H54 (cell line): Measurements from ENCODE around the gene PUS3.
A peak's percentile ranks its signal among the peaks of the same experiment; 100 is the strongest.
"Not testable (repeated sequence)": the region's sequence is repeated elsewhere in the genome, so short reads cannot be mapped to it uniquely, and the experiment has no call there.

ENCODE experiments used
- DNase-seq: peaks from one replicate; pipeline ENCODE4 v3.0.0; 2011; ENCODE audit warnings: low spot score, mixed read lengths; ENCODE audit not compliant: insufficient read length
- FAIRE-seq: peaks from 3 replicates; lab custom pipeline; 2011; peaks lifted over from hg19 to GRCh38; lab: Jason Lieb, UNC
- POLR2A ChIP-seq: IDR thresholded peaks from 2 replicates; pipeline ENCODE4 v1.6.1; 2011; ENCODE audit warnings: low read depth, mild to moderate bottlenecking, low read length

Gene PUS3

DNA sequence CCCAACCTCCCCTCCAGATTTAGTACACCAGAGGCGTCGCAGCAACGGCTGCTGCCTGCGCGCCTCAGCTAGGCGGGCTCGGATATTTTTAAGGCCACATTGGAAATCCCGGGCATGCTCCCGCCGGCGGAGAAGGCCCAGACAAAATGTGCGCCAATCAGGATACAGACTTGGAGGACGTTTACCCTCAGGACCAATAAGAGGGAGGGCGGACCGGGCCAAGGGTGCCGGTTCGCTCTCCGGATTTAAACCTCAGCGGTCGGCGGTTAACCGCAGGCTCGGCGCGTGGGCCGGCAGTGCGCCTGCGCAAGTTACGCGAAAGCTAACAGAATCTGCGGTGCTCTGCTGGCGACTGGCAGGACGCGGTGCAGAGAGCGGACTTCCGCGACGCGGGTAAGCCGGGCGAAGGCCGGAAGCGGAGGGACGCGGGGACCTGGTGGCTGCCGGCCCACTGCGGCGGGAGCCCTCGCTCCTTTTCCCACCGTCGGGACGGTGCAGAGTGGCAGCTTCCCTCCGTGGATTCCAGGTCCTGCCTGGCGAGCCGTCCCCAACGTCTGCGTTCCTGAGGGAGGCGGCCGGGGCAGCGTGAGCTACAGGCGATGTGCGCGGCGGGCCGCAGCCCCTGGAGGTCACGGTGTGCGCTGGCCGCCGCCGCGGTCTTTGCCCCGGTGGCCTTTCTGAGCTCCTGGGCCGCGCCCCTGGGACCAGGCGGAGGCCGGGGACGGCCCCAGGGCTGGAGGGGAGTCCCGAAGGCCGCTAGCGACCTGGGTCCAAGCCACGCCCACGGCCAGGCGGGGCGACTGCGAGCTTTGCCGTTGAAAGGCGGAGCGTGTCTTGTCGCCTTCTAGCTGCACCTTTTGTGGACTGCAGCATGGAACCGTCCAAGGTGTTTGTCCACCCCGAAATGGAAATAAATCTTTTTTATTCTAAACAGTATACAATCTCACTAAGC is 15.4 kb downstream of the PUS3 start, which contains the start of gene HYLS1:
HYLS1 (plus strand) TSS at position 296 of the 952 bp plus-strand sequence. CDS start 11,701 bp downstream, outside the sequence.
- peak; percentile 83 for FAIRE-seq
- peak; percentile 55 for DNase-seq
- peak; percentile 60 for TF ChIP-seq POLR2A

DNA sequence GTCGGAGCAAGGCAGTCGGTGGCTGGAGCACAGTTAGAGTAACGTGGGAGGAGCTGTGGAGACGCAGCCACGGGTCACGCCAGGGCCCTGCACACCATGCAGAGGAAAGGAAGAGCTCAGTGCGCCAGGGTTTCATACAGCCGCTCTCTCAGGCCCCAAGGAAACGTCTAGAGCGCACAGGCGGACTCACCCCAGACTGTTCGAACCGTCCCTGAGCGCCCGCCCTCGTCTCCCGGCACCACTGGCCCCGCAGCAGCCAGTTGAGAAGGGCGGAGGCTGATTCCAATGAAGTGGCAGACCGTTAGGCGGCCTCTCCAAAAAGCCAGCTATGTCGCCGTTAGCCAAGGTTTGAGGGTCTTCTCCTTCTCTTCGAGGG is 16.0 kb downstream of the PUS3 start:
- TF ChIP-seq POLR2A, result no peak
- no peak for FAIRE-seq
- no peak for DNase-seq

DNA sequence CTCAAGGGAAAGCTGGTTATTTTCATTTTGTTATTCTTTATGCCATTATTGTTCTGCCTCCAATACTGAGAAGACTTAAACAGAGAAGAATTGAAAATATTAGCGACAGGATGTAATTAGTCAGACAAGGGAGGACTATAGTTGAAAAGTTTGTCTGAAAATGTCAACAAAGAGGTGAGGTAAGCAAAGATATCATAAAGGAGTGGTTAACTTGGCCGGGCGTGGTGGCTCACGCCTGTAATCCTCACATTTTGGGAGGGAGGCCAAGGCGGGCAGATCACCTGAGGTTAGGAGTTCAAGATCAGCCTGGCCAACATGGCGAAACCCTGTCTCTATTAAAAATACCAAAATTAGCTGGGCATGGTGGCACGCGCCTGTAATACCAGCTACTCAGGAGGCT is 19.6 kb downstream of the PUS3 start:
- no peak for TF ChIP-seq POLR2A
- DNase-seq (no peak), FAIRE-seq (no peak)

DNA sequence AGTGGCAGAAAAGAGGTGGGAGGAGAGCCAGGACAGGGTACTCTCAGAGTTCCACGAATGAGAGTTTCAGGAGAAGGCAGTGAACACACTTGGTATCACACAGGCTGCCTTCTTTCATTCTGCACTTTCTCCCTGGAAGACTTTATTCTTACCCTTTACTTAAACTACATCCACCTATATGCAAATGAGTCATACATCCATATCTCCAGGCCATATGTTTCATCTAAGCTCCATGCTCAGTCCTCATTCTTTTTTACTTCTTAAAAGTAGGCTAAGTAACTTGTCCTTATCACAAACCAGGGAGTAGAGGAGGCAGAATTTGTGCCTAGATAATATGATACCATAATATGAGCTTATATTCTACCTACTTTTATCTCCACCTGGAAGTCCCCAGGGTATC is 21.7 kb downstream of the PUS3 start:
- no peak for TF ChIP-seq POLR2A
- FAIRE-seq, result no peak
- DNase-seq, result no peak

DNA sequence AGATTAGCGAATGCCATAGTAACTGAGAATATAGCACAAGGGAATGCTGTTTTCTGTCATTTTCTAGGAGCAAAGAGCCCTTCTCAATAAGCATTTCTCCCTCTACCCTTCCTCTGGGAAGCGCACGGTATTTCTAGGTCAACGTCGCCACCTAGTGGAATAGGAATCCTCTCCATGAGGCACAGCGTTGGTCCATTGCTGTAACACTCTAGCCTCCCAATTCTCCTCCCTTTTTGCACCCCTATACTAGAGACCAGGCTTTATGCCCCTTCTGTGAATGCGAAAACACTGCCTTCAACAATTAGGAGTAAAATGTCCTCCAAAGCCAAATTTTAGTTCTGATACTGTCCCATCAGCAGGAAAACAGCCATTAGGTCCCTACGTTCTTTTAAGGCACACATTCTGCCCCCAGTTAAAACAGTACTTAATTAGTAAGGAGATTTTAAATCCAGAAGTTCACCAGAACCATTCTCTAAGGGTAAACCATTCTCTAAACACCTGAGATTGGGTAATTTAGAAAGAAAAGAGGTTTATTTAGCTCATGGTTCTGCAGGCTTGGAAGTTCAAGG is 28.4 kb downstream of the PUS3 start:
- no peak for TF ChIP-seq POLR2A
- FAIRE-seq (peak; percentile 48), DNase-seq (peak; percentile 38)

DNA sequence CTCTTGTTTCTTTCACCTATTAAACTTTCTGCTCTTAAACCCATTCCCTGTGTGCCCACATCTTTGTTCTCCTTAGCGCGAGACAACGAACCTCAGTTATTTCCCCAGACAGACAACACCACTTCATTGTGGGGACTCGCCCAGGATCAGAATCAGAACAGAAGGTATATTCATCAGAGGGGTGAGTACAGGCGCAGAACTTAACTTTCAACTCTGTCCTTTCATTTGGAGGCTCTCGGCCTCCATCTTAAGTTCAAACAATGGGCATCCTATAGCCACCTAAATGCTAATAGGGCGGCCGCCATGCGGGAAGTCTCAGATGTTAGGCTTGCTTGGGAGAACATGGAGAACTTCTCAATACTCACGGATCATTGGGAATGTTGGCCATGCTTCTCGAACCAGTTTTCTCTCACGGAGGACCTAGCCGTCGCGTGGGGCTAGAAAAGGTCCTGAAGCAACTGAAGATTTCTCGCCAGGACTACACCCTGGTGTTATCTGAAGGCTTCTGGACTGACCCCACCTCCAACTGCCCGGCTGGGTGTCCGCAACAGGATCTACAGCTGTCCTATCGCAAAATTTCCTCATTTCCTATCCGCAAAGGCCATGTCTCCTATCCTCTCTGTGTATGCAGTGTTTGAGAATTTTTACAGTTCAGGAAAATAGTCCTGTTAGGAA is 29.0 kb downstream of the PUS3 start:
- no peak for FAIRE-seq

DNA sequence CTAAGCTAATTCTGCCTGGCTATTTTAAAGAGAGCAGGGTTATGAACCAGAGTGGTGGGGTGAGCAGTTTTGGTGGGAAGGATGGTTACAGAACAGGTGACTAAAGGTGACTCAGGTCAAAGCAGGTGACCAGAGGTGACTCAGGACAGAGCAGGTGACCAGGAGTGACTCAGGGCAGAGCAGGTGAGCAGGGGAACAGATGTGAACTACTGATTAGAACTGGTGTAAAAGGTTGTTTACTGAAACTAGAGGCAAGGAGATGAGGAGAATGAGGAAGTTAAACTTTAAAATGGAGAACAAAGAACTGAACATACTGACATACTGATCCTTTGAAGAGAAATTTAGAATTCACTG is 30.9 kb downstream of the PUS3 start:
- no peak for TF ChIP-seq POLR2A
- FAIRE-seq (no peak), DNase-seq (no peak)

More for the DNA sequence above, 29.0 kb downstream of the PUS3 start:
- DNase-seq, result no peak
- no peak for TF ChIP-seq POLR2A

DNA sequence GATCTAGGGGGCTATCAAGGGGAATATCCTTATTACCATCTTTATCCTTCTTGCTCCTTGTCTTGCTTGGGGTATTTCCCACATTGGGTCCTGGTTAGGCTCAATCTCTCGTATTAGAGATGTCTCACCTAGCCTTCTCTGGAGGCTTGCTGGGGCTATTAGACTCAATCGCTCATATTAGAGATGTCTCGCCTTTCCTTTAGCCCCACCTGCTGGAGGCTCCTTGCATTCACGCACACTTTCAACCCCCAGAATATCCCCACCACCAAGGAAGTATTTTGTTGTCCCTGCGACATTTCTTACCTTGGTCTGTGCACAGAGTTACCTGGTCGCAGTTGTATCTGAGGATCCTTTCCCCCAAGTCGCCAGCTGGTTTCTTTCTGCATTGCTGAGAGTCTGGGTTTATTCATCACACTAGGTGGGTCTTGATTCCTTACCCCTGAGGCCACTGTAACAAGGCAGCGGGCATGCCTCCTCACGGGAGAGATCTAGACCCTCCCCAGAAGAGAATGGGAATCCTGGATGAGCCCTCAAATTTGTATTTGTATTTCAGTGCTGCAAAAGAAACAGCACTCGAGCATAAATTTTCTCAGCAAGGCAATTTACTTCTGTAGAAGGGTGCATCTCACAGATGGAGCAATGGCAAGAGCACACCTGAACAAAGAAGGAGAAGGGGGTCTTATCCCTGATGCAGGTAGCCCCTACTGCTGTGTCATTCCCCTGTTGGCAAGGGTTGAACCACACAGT is 31.4 kb downstream of the PUS3 start:
- no peak for TF ChIP-seq POLR2A
- DNase-seq (no peak), FAIRE-seq (no peak)

DNA sequence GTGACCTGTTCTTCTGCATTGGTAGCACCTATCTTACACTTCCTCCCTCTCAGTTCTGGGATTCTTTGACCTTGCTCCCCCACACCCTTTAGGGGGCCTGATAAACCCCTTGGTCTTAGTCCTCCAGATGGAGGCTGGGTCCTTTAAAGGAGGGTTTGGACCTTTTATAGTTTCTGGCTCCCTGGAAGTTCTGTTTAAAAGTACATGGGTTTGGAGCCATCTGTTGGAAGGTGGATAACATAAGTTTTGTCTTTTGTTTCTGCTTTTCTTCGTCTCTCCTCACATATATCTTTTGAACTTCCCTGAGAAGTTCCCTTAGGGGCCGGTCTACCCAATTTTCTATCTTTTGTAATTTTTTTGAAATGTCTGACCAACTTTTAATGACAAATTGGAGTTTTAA is 33.5 kb downstream of the PUS3 start:
- DNase-seq (no peak), FAIRE-seq (no peak)
- TF ChIP-seq POLR2A, result no peak

DNA sequence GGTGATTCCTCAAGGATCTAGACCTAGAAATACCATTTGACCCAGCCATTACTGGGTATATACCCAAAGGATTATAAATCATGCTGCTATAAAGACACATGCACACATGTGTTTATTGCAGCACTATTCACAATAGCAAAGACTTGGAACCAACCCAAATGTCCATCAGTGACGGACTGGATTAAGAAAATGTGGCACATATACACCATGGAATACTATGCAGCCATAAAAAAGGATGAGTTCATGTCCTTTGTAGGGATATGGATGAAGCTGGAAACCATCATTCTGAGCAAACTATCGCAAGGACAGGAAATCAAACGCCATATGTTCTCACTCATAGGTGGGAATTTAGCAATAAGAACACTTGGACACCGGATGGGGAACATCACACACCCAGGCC is 37.7 kb downstream of the PUS3 start:
- not testable (repeated sequence) for DNase-seq, FAIRE-seq

DNA sequence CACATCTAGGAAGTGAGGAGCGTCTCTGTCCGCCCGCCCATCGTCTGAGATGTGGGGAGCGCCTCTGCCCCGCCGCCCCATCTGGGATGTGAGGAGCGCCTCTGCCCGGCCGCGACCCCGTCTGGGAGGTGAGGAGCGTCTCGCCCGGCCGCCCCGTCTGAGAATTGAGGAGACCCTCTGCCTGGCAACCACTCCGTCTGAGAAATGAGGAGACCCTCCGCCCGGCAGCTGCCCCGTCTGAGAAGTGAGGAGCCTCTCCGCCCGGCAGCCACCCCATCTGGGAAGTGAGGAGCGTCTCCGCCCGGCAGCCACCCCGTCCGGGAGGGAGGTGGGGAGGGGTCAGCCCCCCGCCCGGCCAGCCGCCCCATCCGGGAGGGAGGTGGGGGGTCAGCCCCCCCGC is 40.2 kb downstream of the PUS3 start:
- not testable (repeated sequence) for FAIRE-seq

DNA sequence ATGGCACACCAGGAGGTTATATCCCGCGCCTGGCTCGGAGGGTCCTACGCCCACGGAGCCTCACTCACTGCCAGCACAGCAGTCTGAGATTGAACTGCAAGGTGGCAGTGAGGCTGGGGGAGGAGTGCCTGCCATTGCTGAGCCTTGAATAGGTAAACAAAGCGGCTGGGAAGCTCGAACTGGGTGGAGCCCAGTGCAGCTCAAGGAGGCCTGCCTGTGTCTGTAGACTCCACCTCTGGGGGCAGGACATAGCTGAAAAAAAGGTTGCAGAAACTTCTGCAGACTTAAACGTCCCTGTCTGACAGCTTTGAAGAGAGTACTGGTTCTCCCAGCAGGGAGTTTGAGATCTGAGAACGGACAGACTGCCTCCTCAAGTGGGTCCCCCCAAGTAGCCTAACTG is 45.3 kb downstream of the PUS3 start:
- DNase-seq, FAIRE-seq: not testable (repeated sequence)

More for the DNA sequence above, 40.2 kb downstream of the PUS3 start:
- DNase-seq, result not testable (repeated sequence)

DNA sequence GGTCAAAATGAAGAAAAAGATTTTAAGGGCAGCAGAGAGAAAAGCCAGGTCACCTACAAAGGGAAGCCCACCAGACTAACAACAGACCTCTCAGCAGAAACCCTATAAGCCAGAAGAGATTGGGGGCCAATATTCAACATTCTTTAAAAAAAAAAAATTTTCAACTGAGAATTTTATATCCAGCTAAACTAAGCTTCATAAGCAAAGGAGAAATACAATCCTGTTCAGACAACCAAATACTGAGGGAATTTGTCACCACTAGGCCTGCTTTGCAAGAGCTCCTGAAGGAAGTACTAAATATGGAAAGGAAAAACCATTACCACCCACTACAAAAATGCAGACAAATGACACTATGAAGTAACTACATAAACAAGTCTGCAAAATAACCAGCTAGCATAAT is 56.8 kb downstream of the PUS3 start:
- TF ChIP-seq POLR2A, result no peak
- no peak for DNase-seq
- FAIRE-seq, result no peak
